GM08714 (cell line): ENCODE results near the gene NSD1.

ENCODE experiments used
- H3K4me3 ChIP-seq: fragments of 200-500 bp; sonication (Bioruptor generic); 2 replicates; pipeline ENCODE4 v1.5.1; 2014; ENCODE audit warnings: mild to moderate bottlenecking, low read length, inconsistent platforms
- ZNF274 ChIP-seq: IDR thresholded peaks from 2 replicates; pipeline ENCODE4 v1.6.1; 2012; ENCODE audit warnings: mild to moderate bottlenecking, low read depth, low read length

NSD1 gene

GRCh38 chr5:177320879-177321278, 187.3 kb downstream of the NSD1 start:
- no peak for TF ChIP-seq ZNF274

DNA sequence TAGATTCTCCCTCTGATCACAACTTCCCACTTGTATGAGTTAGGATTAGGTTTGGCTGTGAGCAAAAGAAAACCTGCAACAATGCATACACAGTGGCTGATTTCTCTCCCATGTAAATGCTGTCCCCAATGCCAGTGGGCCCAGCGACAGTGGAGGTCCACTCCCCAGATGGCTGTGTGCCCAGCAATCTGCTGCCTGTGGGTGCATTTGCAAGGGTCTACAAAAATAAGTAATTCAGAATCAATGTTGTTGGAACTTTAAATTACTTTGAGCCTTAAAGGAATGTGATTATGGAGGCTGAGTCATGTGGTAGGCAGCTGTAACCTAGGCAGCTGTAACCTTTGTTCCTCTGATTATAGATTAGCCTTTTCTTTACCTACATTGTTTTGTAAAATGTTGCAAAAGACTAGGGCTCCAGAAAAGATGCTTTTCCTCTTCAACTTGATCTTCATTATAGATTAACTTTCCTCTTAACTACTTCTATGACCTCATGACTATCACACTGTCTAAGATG, 192.4 kb downstream of the NSD1 start:
- TF ChIP-seq ZNF274, result no peak
- H3K4me3 ChIP-seq, result no peak overlapping the region

More at GRCh38 chr5:177320879-177321278, 187.3 kb downstream of the NSD1 start:
- no peak overlapping the region for H3K4me3 ChIP-seq

DNA sequence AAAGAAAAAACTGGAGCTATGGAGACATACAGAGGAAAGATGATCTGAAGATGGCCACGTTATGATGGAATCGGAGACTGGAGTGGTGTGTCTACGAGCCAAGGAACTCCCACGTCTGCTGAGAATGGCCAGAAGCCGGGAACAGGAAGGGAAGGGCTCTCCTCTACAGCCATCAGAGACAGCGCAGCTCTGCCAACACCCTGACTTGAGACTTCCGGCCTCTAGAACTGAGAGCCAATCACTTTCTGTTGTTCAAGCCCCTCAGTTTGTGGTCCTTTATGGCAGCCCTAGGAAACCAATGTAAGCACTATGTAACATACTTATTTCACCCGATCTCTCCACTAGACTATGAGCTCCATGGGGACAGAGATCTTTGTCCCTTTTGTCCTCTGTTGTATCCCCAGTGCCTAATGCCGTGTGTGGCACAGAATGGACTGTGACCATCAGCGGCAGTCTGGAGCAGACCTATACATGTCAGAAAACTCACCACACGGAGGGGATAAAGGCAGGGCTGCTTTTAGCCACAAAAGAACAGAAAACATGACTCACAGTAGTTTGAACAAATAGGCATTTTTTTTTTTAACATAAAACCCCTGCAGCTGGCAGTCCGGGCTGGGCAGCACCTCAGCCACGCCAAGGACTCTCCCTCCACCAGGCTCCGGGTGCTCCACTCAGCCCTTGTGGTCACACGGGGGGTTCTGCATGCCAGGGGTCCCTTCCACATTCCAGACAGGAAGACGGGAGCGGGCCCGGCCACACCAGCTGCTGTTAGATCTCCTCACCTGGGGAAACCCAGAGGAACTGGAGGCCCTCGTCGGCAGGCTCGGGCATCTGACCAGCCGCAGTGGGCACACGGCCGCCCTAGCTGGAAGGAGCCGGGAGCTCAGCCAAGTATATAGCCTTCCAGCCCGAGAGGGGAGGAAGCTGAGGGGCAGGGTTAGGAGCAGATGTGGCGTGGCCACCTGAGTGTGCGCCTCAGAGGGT, 194.3 kb downstream of the NSD1 start:
- no peak for TF ChIP-seq ZNF274

GRCh38 chr5:177328545-177329231, 195.1 kb downstream of the NSD1 start:
- TF ChIP-seq ZNF274, result no peak
- H3K4me3 ChIP-seq, result no peak overlapping the region

More for the DNA sequence above, 194.3 kb downstream of the NSD1 start:
- no peak overlapping the region for H3K4me3 ChIP-seq

DNA sequence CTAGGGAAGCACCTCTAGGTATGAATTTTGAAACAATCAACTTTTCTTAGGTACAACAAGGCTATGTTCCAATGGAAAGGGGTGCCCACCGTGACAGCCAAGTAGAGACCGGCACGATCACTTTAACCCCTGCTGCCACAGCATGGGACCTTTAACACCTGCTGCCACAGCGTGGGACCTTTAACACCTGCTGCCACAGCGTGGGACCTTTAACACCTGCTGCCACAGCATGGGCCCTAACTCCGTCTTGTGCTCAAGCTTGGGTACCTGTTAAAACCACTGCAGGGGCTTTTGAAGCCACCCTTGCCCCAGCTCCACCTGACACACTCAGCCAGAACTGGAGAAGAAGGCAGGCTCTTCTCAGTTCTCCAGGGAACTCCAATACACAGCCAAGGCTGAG, 196.3 kb downstream of the NSD1 start:
- TF ChIP-seq ZNF274, result no peak
- H3K4me3 ChIP-seq, result no peak overlapping the region

DNA sequence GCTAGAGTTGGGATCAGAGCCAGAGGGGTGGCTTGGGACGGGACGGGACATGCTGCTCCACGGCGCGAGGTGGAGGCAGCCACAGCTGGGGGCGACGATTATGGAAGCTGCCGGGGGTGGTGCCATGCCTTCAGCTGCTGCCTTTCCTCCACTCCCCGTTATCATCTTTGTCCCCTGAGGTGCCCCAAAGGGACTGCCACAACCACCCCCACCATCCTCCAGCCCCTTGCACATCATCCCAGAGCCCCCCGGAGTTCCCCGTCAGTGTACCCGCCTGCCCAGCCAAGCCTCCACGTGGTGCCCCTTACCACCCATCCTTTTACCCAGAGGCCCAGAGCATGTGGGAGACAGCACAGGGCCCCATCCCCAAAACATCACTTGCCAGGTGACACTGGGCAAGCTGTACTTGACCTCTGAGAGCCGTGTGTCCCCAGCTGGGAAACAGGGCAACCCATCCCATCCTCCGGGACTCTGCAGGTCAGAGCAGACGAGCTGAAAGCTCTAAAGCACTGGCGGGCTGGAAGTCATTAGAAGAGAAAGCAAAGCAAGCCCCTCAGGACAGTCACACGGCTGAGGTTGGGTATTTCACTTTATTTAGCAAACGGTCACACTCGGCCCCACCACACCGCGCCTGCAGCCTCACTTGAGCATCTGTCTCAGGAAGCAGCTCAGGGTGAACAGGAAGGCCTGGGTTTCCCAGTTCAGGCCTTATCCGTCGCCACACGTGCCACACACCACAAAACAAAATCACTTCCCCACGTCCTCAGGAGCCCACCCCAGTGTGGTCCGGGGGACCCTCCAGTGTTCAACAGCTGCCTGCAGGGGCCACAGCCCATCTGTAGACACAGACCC, 197.6 kb downstream of the NSD1 start:
- no peak for TF ChIP-seq ZNF274
- H3K4me3 ChIP-seq, result no peak overlapping the region; the same call in 1 of the 2 replicates

DNA sequence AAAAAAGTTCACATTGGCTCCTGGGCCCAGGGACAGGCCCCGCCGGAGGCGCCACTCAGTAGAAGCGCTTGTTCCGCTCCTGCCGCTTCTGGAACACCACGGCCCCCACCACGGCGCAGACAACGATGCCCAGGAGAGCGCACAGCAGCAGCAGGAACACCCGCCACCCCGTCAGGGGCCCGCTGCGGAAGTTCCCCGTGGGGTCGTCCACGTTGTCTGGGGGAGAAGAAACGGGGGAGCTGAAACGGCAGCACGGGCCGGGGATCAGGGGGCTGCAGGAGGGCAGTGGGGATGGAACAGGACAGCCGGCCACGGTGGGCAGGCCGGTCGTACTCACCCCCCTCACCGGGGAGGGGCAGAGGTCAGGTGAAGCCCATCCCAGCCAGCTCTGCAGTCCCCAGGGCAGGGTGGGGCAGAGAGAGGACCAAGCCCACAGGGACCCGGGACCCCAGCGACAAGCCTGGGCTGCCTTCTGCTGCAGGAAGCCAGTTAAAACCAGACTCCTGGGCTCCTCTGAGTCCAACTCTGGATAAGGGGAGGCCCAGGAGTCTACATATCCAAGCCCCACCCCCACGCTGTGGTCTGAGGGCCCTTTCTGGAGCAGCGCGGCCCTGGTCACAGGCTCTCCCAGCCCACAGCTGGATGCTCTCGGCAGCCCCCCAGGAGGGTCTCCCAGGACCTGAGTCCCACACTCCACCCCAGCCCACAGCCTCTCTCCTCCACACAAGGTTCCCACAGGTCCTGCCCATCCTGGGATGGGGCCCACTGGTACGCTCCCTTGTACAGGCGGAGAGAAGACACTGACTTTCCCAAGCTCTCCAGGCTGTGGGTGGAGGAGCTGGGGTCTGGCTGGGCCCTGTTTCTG, 198.7 kb downstream of the NSD1 start:
- H3K4me3 ChIP-seq, result no peak overlapping the region
- no peak for TF ChIP-seq ZNF274

- H3K4me3 ChIP-seq, result no peak overlapping the region
- TF ChIP-seq ZNF274, result no peak
Measured at GRCh38 chr5:177332896-177333260, 199.3 kb downstream of the NSD1 start.

DNA sequence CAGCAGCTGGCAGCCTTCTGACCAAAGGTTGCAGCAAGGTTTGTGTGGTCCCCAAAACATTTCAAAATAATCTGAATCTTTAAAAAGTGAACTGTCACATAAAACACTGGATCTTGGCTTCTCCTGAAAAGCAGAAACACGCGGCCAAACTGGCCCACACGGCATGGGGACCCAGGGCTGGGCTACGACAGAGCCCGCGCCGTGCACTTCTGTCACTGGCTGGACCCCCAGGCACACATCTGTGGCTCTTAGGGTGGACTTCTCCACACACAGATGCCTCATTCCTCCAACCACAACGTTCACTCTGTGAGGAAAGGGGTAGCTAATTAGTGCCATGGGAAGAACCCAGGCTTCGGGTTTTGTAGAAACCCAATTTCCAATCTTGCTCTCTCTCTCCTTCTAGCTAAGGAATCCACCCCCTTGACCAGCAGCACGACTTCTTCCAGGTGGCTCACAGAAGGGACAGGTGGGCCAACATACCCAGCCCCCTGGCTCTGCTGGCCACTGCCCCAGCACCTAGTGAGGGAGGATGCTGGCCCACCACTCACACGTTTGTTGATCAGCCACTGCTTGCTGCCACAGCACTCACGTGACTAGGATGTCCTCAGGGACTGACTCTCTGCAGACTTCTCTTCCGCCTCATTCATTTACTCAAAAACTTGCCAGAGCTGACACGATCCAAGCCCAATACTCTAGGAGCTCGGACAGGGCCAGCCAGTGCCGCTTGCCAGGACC, 200.0 kb downstream of the NSD1 start:
- no peak overlapping the region for H3K4me3 ChIP-seq
- no peak for TF ChIP-seq ZNF274

DNA sequence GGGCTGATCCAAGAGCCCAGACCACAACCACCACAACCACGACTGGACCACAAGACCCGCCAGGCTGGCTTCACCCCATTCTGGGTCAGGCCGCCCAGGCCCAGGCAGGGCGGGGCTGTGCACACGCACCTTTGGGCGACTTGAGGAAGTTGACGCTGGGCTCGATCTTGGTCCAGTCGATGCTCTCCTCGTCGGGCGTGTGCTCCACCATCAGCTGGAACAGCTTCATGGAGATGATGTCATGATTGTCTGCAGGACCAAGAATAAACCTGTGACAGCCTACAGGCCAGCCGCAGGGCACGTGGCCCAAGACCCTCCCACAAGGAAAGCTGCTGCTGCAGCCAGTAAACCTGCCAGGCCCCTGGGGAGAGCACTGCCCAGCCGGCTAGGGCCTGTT, 200.6 kb downstream of the NSD1 start:
- H3K4me3 ChIP-seq, result no peak overlapping the region
- TF ChIP-seq ZNF274, result no peak

GRCh38 chr5:177334781-177335700, 201.5 kb downstream of the NSD1 start:
- no peak overlapping the region for H3K4me3 ChIP-seq
- TF ChIP-seq ZNF274, result no peak
